Measurements from ENCODE around the gene LRRTM4.

- TF ChIP-seq CTCF (IDR thresholded peaks at IDR 0.05) (no peak), ATF3 (CRISPR knock-in tag; conservative IDR thresholded peaks at IDR 0.05) (no peak), ZNF416 (CRISPR knock-in tag; IDR thresholded peaks at IDR 0.05) (no peak), FOXJ3 (CRISPR knock-in tag; IDR thresholded peaks at IDR 0.05; ENCODE audit: borderline replicate concordance) (no peak)
These were observed 123.1 kb downstream of the LRRTM4 start for GRCh38 chr2:77398970-77399600.

Measured in WTC11 (cell line).